Left colon (tissue), 2 donors: ENCODE results near the gene IFI44L. TPM values are rescaled to one million over a fixed set of nuclear protein-coding genes. Genes with fewer than 3 reads are reported as not detected.

Experiments used
- ATAC-seq: fragments of 200-7000 bp; cut with Tn5 transposase; one replicate; pipeline ENCODE4 v1.9.1; 2020; ENCODE audit warnings: mild to moderate bottlenecking, moderate library complexity
- DNase-seq, 2 donors: peaks; one replicate each; pipeline ENCODE4 v3.0.0-alpha.2; 2020
- intact Hi-C, 2 donors: fragments of 100-400 bp; cut with DNase I in 1 of 2; cut with micrococcal nuclease in 1 of 2; formaldehyde crosslinking; loops; one replicate each; pipeline versions ENCODE4 v1.11.2 to v1.14.0; 2022; cut with DNase I, micrococcal nuclease
- total RNA-seq, 2 donors: library from RNA; stranded (reverse); fragmentation: NEBNext Ultra II Directional; extraction: Animal tissue kit (Norgen Biotek cat#: 25700); gene quantifications; one replicate each; pipeline ENCODE4 v1.2.1, GENCODE V29; 2021
- donor health status: DM: no; HTN: no; CAD: no.
- donor health status: DM: yes; HTN: yes; CAD: no.

IFI44L gene
- total RNA-seq, 2 donors from 2014 or later, result 1.6 to 3.0 TPM

DNA sequence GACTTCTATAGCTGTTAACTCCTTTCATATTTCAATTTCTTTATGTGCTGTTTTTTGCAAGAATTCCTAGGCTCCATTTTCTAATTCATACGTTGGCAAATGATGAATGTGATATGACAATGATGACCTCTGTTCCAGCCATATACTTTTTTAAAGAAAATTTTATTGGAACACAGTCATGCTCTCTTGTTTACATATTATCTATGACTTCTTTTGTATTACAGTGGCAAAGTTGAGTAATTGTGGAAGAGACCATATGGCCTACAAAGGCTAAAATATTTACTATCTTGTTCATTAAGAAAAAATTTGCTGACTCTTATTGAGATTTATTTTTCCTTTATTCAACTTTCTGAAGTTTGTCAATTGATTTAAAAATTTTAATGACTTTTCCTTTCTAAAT, 7.1 kb downstream of the IFI44L start:
- intact Hi-C loops, result no loop called here
- ATAC-seq (no peak), DNase-seq (no peak)

GRCh38 chr1:78630600-78630999, 10.4 kb downstream of the IFI44L start:
- intact Hi-C loops, result no loop called here
- ATAC-seq (no peak), DNase-seq (no peak)

DNA sequence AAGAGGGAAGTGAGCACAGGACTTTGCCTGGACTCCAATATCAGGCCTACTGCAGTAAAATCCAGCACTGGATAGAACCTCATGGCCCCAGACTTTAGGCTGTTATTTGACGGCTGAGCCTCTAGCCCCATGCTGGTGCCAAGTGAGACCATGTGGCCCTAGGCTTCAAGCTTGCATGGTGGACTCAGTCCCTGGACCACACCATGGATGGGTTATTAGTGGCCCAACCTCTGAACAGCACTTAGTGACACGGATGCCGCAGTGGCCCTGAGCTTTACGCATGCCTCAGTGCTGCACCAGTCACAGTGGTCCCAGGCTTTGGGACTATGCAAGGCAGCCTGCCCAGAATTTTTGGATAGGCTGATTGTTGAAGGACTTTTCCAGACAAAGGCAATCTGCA, 13.0 kb downstream of the IFI44L start:
- ATAC-seq, result no peak
- DNase-seq, result no peak
- intact Hi-C loops, result no loop called here

DNA sequence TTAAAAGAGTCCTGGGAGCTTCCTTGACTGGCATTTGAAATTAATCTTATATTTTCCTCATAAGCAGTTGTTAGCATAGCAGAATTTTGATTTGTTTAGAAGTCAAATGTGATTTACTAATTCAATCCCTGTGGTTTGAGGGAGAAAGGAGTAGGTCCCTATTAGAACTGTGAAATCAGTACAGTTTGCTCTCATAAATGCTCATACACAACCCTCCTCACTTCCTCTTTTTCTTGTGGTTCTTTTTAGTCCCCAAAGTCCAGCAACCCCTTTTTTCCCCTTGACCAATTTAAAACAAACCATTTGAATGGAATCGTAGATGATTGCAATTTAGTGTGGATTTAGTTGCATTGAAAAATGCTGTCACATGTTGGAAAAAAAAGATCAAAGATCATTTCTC, 20.2 kb downstream of the IFI44L start:
- intact Hi-C loops, result no loop called here
- no peak for ATAC-seq
- no peak for DNase-seq

GRCh38 chr1:78641558-78641957, 21.3 kb downstream of the IFI44L start:
- no peak for ATAC-seq
- intact Hi-C loops, result no loop called here

GRCh38 chr1:78645723-78646122, 25.5 kb downstream of the IFI44L start:
- DNase-seq (no peak), ATAC-seq (no peak)
- intact Hi-C loops, result no loop called here

More at GRCh38 chr1:78641558-78641957, 21.3 kb downstream of the IFI44L start:
- no peak for DNase-seq

DNA sequence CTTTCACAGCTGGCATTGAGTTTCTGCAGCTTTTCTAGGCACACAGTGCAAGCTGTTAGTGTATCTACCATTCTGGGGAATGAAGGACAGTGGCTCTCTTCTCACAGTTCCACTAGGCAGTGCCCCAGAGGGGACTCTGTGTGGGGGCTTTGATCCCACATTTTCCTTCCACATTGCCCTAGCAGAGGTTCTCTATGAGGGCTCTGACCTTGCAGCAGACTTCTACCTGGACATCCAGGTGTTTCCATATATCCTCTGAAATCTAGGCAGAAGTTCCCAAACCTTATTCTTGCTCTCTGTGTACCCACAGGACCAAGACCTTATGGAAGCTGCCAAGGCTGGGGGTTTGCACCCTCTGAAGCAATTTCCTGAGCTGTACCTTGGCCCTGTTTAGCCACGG, 27.0 kb downstream of the IFI44L start:
- no peak for DNase-seq
- no peak for ATAC-seq
- intact Hi-C loops, result no loop called here

DNA sequence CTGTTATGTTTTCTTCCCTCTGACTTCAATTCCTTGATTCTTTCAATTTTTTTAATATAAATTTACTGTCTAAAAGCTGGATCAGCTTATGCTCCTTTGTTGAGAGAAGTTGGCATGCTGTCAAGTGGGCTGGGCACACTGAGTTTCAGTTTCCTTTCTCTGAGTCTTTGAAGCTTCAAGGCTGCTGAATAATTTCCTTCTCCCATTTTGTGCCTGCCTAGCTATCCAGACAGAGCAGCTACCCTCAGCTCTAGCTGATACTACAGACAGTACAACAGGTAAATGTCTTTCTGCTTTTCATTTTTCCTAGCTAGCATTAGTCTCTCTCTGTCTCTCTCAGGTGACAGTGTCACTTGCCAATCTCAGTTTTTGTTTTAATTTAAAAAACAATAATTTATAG, 29.4 kb downstream of the IFI44L start, which contains the start of gene IFI44:
TSS of gene IFI44 (plus strand) at position 204 of the 400 bp plus-strand sequence. CDS start 365 bp downstream, outside the sequence.
- intact Hi-C loops, result no loop called here
- ATAC-seq (peak; percentile 89), DNase-seq (peak; percentile 74 to 88)

GRCh38 chr1:78650114-78650660, 29.9 kb downstream of the IFI44L start:
- ATAC-seq (no peak), DNase-seq (no peak)
- intact Hi-C loops, result no loop called here

- DNase-seq, result no peak
- ATAC-seq, result no peak
- intact Hi-C loops, result no loop called here
These were observed 31.0 kb downstream of the IFI44L start for GRCh38 chr1:78651241-78651640.

DNA sequence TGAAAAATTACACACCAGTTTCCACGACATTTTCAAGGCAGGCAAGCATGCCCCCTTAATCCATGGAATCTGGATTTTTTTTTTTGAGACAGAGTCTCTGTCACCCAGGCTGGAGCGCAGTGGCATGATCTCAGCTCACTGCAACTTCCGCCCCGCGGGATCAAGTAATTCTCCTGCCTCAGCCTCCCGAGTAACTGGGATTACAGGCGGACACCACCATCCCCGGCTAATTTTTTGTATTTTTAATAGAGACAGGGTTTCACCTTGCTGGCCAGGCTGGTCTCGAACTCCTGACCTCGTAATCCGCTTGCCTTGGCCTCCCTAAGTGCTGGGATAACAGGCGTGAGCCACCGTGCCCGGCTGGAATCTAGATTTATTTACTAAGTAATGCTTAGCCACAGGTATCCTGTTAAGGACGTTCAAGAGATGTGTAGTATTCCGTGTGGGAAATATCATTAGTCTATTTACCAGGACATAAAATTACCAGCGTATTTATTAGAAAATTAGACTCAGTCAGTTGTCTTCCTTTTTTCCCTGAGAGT, 31.8 kb downstream of the IFI44L start:
- ATAC-seq, result no peak
- DNase-seq, result no peak
- intact Hi-C loops, result no loop called here

DNA sequence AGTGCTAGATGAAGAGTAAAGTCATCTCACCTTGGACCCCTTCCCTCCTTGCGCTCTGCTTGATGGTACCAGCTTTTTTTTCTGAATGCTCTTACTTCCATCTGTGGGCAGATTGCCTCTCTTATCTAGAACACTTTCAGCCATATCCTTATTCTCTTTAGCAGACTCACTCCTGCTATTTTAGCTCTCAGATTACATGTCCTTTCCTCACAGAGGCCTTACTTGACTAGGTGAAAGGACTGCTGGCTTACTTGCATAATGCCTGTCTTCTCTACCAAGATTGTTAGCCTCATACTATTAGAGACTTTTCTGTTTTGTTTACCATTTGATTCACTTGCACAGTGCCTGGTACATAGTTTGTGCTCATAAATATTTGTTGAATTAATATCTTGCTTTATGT, 38.7 kb downstream of the IFI44L start:
- no peak for ATAC-seq
- intact Hi-C loops, result no loop called here
- DNase-seq, result no peak

DNA sequence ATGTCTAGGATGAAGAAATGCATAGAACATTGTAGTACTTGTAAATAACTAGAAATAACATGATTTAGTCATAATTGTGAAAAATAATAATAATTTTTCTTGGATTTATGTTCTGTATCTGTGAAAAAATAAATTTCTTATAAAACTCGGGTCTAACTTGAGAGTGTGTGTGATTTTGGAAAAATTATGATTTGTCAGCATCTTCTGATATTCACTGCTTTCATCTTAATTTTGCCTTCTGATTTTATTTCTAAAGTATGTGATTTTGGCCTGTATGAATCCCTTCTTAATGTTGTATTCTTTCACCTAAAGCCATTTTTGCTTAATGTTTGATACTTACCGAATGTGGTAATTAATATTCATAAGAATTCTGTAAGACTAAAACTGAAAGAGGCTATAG, 43.7 kb downstream of the IFI44L start:
- no peak for DNase-seq
- intact Hi-C loops, result no loop called here
- ATAC-seq, result no peak

DNA sequence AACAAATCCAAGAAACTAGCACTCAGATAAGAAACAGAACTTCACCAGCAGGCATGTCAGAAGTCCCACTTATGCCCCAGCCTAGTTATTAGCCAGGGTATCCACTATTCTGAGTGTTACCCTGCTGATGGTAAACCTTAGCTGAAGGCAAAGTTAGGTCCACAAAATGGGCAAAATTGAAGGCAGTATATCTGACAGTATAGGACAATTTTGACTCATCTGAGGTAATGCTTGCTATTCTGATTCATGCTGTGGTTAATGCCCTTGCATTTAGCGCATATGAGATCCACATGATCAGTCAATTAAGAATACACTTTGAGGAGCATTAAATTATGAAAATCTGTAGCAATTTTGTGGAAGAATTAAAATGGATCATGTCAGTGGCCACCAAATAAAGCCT, 44.5 kb downstream of the IFI44L start:
- no peak for ATAC-seq
- DNase-seq, result no peak
- intact Hi-C loops, result no loop called here

DNA sequence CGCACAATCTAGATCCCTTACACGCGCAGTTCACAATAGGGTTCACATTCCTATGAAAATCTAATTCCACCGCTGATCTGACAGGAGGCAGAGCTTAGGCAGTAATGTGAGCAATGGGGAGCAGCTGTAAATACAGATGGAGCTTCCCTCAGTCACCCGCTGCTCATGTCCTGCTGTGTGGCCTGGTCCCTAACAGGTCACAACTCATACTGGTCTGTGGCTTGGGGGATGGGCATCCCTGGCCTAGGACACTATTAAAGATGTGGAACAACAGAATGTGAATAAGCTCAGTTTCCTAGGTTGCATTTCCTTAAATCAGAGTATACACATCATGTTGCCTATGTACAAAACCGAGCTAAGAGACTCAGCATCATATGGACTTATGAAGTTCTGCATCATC, 45.6 kb downstream of the IFI44L start:
- ATAC-seq, result no peak
- intact Hi-C loops, result no loop called here
- DNase-seq, result no peak

DNA sequence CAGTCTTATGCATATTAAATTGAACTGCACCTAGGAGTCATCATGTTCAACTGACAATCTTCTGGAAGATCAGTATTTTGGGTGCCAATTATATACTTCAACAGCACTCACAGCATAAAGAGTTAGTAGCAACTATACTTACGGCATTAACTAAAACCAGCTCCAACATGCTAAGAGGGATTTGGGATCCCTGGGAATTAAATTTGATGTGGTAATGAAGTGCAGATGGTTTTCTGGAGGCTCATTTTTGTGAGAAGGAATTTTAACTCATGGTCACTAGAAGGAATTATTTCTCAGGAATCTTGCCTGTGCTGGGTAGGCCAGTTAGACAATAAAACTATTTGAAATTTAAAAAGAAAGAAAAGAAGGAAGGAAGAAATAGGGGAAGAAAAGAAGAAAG, 47.7 kb downstream of the IFI44L start:
- DNase-seq (no peak), ATAC-seq (no peak)
- intact Hi-C loops, result no loop called here

DNA sequence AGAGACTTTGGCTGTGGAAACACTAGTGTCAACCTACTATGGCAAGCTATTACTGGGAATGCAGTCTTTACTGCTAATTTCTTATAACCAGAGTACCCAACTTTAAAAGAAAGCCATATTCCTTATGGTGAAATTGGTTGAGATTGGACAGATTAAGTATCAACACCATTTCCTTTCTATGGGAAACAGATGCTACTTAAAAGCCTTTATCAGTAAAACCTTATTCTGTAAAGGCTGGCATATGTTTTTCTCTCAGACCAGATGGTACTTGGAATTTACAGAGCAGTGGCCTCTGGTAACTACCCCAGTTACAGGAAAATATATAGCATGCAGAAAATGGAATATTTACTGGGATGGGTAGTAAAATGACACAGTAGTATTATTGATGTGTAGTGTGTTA, 48.2 kb downstream of the IFI44L start:
- intact Hi-C loops, result no loop called here
- no peak for ATAC-seq

DNA sequence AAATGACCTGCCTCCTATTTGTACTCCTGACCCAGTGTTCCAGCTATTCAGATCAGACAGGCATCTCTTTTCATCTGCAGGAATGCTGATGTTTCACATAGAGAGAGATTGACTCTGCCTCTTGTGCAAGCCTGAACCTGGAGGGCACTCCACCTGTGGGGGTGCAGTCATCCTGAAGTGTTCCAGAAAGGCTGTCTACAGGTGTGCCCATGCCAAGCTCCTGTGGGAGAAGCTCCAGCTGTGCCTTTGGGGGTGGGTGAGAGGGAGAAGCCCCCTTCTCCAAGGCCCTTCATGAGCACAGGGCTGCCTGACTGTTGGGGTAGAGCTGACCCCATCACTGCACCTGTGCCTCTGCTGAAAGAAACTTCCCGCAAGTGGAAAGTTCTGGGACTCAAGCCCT, 52.2 kb downstream of the IFI44L start:
- DNase-seq (no peak), ATAC-seq (no peak)
- intact Hi-C loops, result loop anchor here (2.0 to 10.0 kb wide), 3 partner anchors 58 to 538 kb away; no protein-coding TSS in a partner anchor

More for the DNA sequence above, 48.2 kb downstream of the IFI44L start:
- no peak for DNase-seq

DNA sequence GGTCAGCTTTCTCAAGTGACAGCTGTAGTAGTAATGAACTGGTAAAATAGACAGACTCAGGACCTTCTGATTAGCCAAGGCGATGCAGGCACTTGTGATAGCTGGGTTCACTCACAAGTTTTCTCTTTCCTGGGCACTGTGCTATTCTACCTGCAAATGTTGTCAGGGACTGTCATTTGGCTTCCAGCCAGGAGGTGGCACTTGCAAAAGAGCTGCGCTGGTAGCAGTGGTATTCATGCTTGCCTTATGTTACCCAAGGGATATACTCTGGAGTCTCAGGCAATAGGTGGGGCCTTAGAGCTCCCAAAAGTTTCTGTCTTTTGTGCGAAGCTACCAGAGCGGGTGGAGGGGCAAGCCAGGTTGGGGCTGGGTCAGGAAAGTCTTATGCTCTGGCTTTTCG, 52.9 kb downstream of the IFI44L start:
- intact Hi-C loops, result loop anchor here (2.0 to 10.0 kb wide), 3 partner anchors 58 to 538 kb away; no protein-coding TSS in a partner anchor
- ATAC-seq, result no peak

GRCh38 chr1:78676347-78676982, 56.2 kb downstream of the IFI44L start:
- intact Hi-C loops, result loop anchor here (10.0 kb wide), 2 partner anchors 62 to 542 kb away; no protein-coding TSS in a partner anchor
- DNase-seq (peak in 1 of 2 donors; percentile 53), ATAC-seq (peak; percentile 45)

More for the DNA sequence above, 52.9 kb downstream of the IFI44L start:
- no peak for DNase-seq
